ENCODE results near the gene ATXN7L2.

ATXN7L2 gene

GRCh38 chr1:109500941-109501381 lies 17.3 kb downstream of the ATXN7L2 start:
- TF ChIP-seq SNAI2 (CRISPR knock-in tag; IDR thresholded peaks at IDR 0.05), result no peak
- TF ChIP-seq GLIS3 (CRISPR knock-in tag; IDR thresholded peaks at IDR 0.05), result no peak
- TF ChIP-seq TCF4 (CRISPR knock-in tag; IDR thresholded peaks at IDR 0.05; ENCODE audit: borderline replicate concordance), result no peak
- no peak for TF ChIP-seq PPARA (CRISPR knock-in tag; IDR thresholded peaks at IDR 0.05; ENCODE audit: borderline replicate concordance)
- ATAC-seq, result peak; percentile 40

- no peak for ATAC-seq
These were observed 18.1 kb downstream of the ATXN7L2 start for GRCh38 chr1:109501644-109502363.

GRCh38 chr1:109502364-109502851 lies 18.7 kb downstream of the ATXN7L2 start:
- ATAC-seq, result no peak
- TF ChIP-seq TSHZ2 (CRISPR knock-in tag; IDR thresholded peaks at IDR 0.05) (no peak), ZFP30 (CRISPR knock-in tag; IDR thresholded peaks at IDR 0.05) (no peak), CREB5 (CRISPR knock-in tag; IDR thresholded peaks at IDR 0.05; ENCODE audit: low read depth) (no peak), ZFP3 (CRISPR knock-in tag; IDR thresholded peaks at IDR 0.05) (no peak), SNAI2 (CRISPR knock-in tag; IDR thresholded peaks at IDR 0.05) (no peak), TOX (CRISPR knock-in tag; IDR thresholded peaks at IDR 0.05; ENCODE audit: borderline replicate concordance) (no peak), BACH2 (CRISPR knock-in tag; IDR thresholded peaks at IDR 0.05; ENCODE audit: borderline replicate concordance) (no peak), CSDC2 (CRISPR knock-in tag; IDR thresholded peaks at IDR 0.05) (no peak), ZC3H10 (CRISPR knock-in tag; IDR thresholded peaks at IDR 0.05) (no peak), ZNF565 (CRISPR knock-in tag; conservative IDR thresholded peaks at IDR 0.05; ENCODE audit: low read depth) (no peak), PPARA (CRISPR knock-in tag; IDR thresholded peaks at IDR 0.05; ENCODE audit: borderline replicate concordance) (no peak), POU6F1 (CRISPR knock-in tag; IDR thresholded peaks at IDR 0.05; ENCODE audit: borderline replicate concordance, low read depth) (no peak), ARNTL (CRISPR knock-in tag; IDR thresholded peaks at IDR 0.05; ENCODE audit: borderline replicate concordance, low read depth) (no peak)

More at GRCh38 chr1:109501644-109502363, 18.1 kb downstream of the ATXN7L2 start:
- TF ChIP-seq ZFP30 (CRISPR knock-in tag; IDR thresholded peaks at IDR 0.05) (no peak), CSRNP3 (CRISPR knock-in tag; IDR thresholded peaks at IDR 0.05) (no peak), TSHZ2 (CRISPR knock-in tag; IDR thresholded peaks at IDR 0.05) (no peak), SNAI2 (CRISPR knock-in tag; IDR thresholded peaks at IDR 0.05) (no peak), CSDC2 (CRISPR knock-in tag; IDR thresholded peaks at IDR 0.05) (no peak), CREB5 (CRISPR knock-in tag; IDR thresholded peaks at IDR 0.05; ENCODE audit: low read depth) (no peak), ZFP3 (CRISPR knock-in tag; IDR thresholded peaks at IDR 0.05) (no peak)

Measured in SK-N-SH treated with all-trans-retinoic acid at 6 μM for 48 hours (cell line).